ENCODE data around the gene RAB25. TPM values are rescaled to one million over a fixed set of nuclear protein-coding genes. Genes with fewer than 3 reads are reported as not detected.

Gene RAB25
- total and polyA plus RNA-seq, 2 of the 13 experiments (the other 11 are each of a cell fraction or from before 2014, with no cell fraction given) = 0.20 to 0.22 TPM

- TF ChIP-seq GRHL1 (CRISPR knock-in tag; conservative IDR thresholded peaks at IDR 0.05) = no peak
- no peak for TF ChIP-seq GFI1 (CRISPR knock-in tag; IDR thresholded peaks at IDR 0.05; ENCODE audit: borderline replicate concordance)
- no peak for TF ChIP-seq ZNF558 (CRISPR knock-in tag; IDR thresholded peaks at IDR 0.05; ENCODE audit: borderline replicate concordance)
- TF ChIP-seq KLF15 (CRISPR knock-in tag; IDR thresholded peaks at IDR 0.05; ENCODE audit: borderline replicate concordance) = no peak
- no peak for TF ChIP-seq LCORL (IDR thresholded peaks at IDR 0.05)
- TF ChIP-seq LCORL (CRISPR knock-in tag; IDR thresholded peaks at IDR 0.05) = no peak
- peak; percentile 59 for TF ChIP-seq MED1 (CRISPR knock-in tag; IDR thresholded peaks at IDR 0.05)
- no peak for TF ChIP-seq MAFF (IDR thresholded peaks at IDR 0.05; ENCODE audit: low read depth, low read length)
- 0 out of 2 replicates have a peak, but pooled peaks have one; percentile 54 for TF ChIP-seq ZHX1 (CRISPR knock-in tag; IDR thresholded peaks at IDR 0.05; ENCODE audit: low read depth)
- no peak for TF ChIP-seq SOX13 (IDR thresholded peaks at IDR 0.05)
- peak in 1 of 2 experiments; percentile 42; a peak in 1 of 4 replicates for TF ChIP-seq SOX13 (CRISPR knock-in tag; conservative IDR thresholded peaks at IDR 0.05 in 1 of 2, IDR thresholded peaks at IDR 0.05 in 1 of 2)
- no peak for TF ChIP-seq CEBPB (IDR thresholded peaks at IDR 0.05; ENCODE audit: borderline replicate concordance, low read depth, low read length)
- TF ChIP-seq ZSCAN9 (CRISPR knock-in tag; IDR thresholded peaks at IDR 0.05; ENCODE audit: borderline replicate concordance) = no peak
- TF ChIP-seq ZSCAN12 (CRISPR knock-in tag; IDR thresholded peaks at IDR 0.05) = no peak
- peak; percentile 77; the same call in 1 of the 2 replicates for TF ChIP-seq KDM4B (CRISPR knock-in tag; IDR thresholded peaks at IDR 0.05)
- 0 out of 2 replicates have a peak, but pooled peaks have one; percentile 37 for TF ChIP-seq ZNF749 (CRISPR knock-in tag; IDR thresholded peaks at IDR 0.05; ENCODE audit: borderline replicate concordance)
- TF ChIP-seq HIC2 (CRISPR knock-in tag; IDR thresholded peaks at IDR 0.05; ENCODE audit: low read depth) = 0 out of 2 replicates have a peak, but pooled peaks have one; percentile 48
- no peak for TF ChIP-seq ZNF326 (CRISPR knock-in tag; IDR thresholded peaks at IDR 0.05; ENCODE audit: borderline replicate concordance)
- TF ChIP-seq DMTF1 (CRISPR knock-in tag; IDR thresholded peaks at IDR 0.05) = no peak
- no peak for TF ChIP-seq MTA1 (CRISPR knock-in tag; IDR thresholded peaks at IDR 0.05; ENCODE audit: borderline replicate concordance)
- peak; percentile 18; the same call in 1 of the 2 replicates for TF ChIP-seq BORCS8-MEF2B (CRISPR knock-in tag; IDR thresholded peaks at IDR 0.05)
These were observed 35.9 kb downstream of the RAB25 start (continued) for GRCh38 chr1:156096640-156097391.
